ENCODE data around the gene PCDHGC5.

The PCDHGC5 gene

DNA sequence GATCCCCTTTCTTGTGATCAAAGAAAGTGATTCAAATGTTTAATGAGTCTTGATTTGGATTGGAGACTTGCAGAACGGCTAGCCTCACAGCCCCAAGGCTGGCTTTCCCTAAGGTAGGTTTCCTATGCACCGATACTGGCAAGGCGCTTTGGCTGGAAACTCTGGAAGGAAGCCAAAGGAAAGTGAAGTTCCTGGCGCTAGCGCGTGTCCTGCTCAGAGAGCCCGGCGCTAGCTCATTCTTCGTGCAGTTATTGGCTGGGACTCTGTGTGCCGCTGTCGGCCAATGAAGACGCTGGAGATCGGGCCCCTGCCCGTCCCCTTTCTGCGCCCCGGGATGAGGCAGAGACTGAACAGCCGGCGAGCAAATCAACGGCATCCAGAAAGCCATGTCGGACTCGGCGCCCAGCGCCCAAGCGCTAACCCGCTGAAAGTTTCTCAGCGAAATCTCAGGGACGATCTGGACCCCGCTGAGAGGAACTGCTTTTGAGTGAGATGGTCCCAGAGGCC lies 13.2 kb upstream of the PCDHGC5 start, which contains the start of gene PCDHGC3:
TSS of gene PCDHGC3 (plus strand) at position 342 of the 507 bp plus-strand sequence. CDS start at position 493, 151 bp downstream.
- TF ChIP-seq, protein P1, sequence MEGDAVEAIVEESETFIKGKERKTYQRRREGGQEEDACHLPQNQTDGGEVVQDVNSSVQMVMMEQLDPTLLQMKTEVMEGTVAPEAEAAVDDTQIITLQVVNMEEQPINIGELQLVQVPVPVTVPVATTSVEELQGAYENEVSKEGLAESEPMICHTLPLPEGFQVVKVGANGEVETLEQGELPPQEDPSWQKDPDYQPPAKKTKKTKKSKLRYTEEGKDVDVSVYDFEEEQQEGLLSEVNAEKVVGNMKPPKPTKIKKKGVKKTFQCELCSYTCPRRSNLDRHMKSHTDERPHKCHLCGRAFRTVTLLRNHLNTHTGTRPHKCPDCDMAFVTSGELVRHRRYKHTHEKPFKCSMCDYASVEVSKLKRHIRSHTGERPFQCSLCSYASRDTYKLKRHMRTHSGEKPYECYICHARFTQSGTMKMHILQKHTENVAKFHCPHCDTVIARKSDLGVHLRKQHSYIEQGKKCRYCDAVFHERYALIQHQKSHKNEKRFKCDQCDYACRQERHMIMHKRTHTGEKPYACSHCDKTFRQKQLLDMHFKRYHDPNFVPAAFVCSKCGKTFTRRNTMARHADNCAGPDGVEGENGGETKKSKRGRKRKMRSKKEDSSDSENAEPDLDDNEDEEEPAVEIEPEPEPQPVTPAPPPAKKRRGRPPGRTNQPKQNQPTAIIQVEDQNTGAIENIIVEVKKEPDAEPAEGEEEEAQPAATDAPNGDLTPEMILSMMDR (conservative IDR thresholded peaks at IDR 0.05; ENCODE audit: low read depth): peak; percentile 71
- DNase-seq (ENCODE audit: low spot score): peak; percentile 99
- peak within 1 kb of the TSS; percentile 90 for H3K27ac ChIP-seq
- CTCF ChIA-PET: interaction anchor here (0.5 to 1.9 kb wide), 7 partner anchors 32 to 190 kb away, joined by 3 to 17 read pairs (median 4); partner anchors contain the start of gene PCDHGB5
- POLR2A ChIA-PET (ENCODE audit: low non-redundant PET): interaction anchor here (0.6 to 1.7 kb wide), 3 partner anchors 39 to 82 kb away, joined by 3 to 9 read pairs (median 4); no protein-coding TSS in a partner anchor

DNA sequence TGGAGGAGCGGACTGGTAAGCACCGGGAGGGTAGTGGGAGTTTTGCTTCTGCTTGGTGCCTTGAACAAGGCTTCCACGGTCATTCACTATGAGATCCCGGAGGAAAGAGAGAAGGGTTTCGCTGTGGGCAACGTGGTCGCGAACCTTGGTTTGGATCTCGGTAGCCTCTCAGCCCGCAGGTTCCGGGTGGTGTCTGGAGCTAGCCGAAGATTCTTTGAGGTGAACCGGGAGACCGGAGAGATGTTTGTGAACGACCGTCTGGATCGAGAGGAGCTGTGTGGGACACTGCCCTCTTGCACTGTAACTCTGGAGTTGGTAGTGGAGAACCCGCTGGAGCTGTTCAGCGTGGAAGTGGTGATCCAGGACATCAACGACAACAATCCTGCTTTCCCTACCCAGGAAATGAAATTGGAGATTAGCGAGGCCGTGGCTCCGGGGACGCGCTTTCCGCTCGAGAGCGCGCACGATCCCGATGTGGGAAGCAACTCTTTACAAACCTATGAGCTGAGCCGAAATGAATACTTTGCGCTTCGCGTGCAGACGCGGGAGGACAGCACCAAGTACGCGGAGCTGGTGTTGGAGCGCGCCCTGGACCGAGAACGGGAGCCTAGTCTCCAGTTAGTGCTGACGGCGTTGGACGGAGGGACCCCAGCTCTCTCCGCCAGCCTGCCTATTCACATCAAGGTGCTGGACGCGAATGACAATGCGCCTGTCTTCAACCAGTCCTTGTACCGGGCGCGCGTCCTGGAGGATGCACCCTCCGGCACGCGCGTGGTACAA lies 12.6 kb upstream of the PCDHGC5 start:
- H3K27ac ChIP-seq: peak overlapping the region; percentile 90
- POLR2A ChIA-PET (ENCODE audit: low non-redundant PET): interaction anchor here (0.9 to 1.7 kb wide), 2 partner anchors 38 to 81 kb away, joined by 4 to 9 read pairs; no protein-coding TSS in a partner anchor
- TF ChIP-seq, protein P1 (conservative IDR thresholded peaks at IDR 0.05; ENCODE audit: low read depth): no peak
- CTCF ChIA-PET: interaction anchor here (0.5 to 1.9 kb wide), 15 partner anchors 18 to 277 kb away, joined by 3 to 17 read pairs (median 4); partner anchors contain the start of genes PCDHB11 and PCDHGB5
- DNase-seq (ENCODE audit: low spot score): peak; percentile 80

DNA sequence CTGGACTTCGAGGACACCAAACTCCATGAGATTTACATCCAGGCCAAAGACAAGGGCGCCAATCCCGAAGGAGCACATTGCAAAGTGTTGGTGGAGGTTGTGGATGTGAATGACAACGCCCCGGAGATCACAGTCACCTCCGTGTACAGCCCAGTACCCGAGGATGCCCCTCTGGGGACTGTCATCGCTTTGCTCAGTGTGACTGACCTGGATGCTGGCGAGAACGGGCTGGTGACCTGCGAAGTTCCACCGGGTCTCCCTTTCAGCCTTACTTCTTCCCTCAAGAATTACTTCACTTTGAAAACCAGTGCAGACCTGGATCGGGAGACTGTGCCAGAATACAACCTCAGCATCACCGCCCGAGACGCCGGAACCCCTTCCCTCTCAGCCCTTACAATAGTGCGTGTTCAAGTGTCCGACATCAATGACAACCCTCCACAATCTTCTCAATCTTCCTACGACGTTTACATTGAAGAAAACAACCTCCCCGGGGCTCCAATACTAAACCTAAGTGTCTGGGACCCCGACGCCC lies 11.8 kb upstream of the PCDHGC5 start:
- TF ChIP-seq, protein P1 (conservative IDR thresholded peaks at IDR 0.05; ENCODE audit: low read depth): no peak
- ChIA-PET POLR2A (ENCODE audit: low non-redundant PET) (interaction anchor here (1.7 kb wide), 1 partner anchor 38 kb away, joined by 9 read pairs; no protein-coding TSS in a partner anchor), CTCF (interaction anchor here (0.7 to 2.1 kb wide), 7 partner anchors 10 to 51 kb away, joined by 3 to 17 read pairs (median 5); no protein-coding TSS in a partner anchor)
- peak overlapping the region; percentile 90 for H3K27ac ChIP-seq
- DNase-seq (ENCODE audit: low spot score): no peak

DNA sequence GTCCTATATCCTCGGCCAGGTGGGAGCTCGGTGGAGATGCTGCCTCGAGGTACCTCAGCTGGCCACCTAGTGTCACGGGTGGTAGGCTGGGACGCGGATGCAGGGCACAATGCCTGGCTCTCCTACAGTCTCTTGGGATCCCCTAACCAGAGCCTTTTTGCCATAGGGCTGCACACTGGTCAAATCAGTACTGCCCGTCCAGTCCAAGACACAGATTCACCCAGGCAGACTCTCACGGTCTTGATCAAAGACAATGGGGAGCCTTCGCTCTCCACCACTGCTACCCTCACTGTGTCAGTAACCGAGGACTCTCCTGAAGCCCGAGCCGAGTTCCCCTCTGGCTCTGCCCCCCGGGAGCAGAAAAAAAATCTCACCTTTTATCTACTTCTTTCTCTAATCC lies 11.1 kb upstream of the PCDHGC5 start:
- ChIA-PET POLR2A (ENCODE audit: low non-redundant PET) (no interaction called here), CTCF (interaction anchor here (0.6 to 2.1 kb wide), 11 partner anchors 9 to 851 kb away, joined by 3 to 9 read pairs (median 6); partner anchors contain the start of gene PCDHGC5)
- DNase-seq (ENCODE audit: low spot score): no peak
- TF ChIP-seq, protein P1 (conservative IDR thresholded peaks at IDR 0.05; ENCODE audit: low read depth): no peak
- H3K27ac ChIP-seq: no peak overlapping the region

DNA sequence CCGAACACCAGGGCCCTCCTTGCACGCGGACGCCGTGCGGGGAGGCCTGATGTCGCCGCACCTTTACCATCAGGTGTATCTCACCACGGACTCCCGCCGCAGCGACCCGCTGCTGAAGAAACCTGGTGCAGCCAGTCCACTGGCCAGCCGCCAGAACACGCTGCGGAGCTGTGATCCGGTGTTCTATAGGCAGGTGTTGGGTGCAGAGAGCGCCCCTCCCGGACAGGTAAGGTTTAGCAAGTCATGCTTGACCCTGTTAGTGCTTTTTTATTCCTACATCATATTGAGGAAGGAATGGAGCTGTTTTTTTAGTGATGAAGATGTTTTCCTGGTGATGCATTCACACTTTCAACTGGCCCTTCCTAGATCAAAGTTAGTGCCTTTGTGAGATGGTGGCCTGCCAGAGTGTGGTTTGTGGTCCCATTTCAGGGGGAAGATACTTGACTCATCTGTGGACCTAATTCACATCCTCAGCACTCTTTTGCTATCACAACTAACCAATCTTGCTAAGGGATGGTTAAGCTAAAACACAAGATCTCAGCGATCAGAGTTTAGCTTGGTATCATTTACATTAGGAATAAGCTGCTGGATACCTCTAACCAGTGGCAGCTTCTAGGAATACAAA lies 10.4 kb upstream of the PCDHGC5 start:
- peak; percentile 60 for DNase-seq (ENCODE audit: low spot score)
- H3K27ac ChIP-seq: no peak overlapping the region
- TF ChIP-seq, protein P1 (conservative IDR thresholded peaks at IDR 0.05; ENCODE audit: low read depth): no peak
- ChIA-PET POLR2A (ENCODE audit: low non-redundant PET) (interaction anchor here (0.9 kb wide), 1 partner anchor 11 kb away, joined by 5 read pairs; the partner anchor contains the start of gene PCDHGC5), CTCF (interaction anchor here (0.6 to 2.1 kb wide), 18 partner anchors 8 to 1226 kb away, joined by 3 to 9 read pairs (median 4); partner anchors contain the start of gene PCDHGC5)
